GM19328 (cell line): ENCODE measurements around the gene SALL1.

Source experiments
- ATAC-seq: cut with Tn5 transposase; IDR thresholded peaks from one replicate; pipeline ENCODE4 v1.9.1; 2021; ENCODE audit warnings: mild to moderate bottlenecking, moderate library complexity; ENCODE audit not compliant: unreplicated experiment

The SALL1 gene

GRCh38 chr16:51150888-51151320 lies at the start of gene SALL1:
Gene SALL1 (minus strand): TSS chr16:51151270. CDS start chr16:51151241, 29 bp downstream.
- ATAC-seq = no peak

GRCh38 chr16:51200793-51201192 lies 49.7 kb upstream of the SALL1 start:
- no peak for ATAC-seq

GRCh38 chr16:51197953-51198748 lies 47.1 kb upstream of the SALL1 start:
- no peak for ATAC-seq

- ATAC-seq = no peak
Measured at GRCh38 chr16:51193879-51194278, 42.8 kb upstream of the SALL1 start.

- ATAC-seq = no peak
Measured at GRCh38 chr16:51184702-51185433, 33.8 kb upstream of the SALL1 start.

GRCh38 chr16:51181503-51181811 lies 30.4 kb upstream of the SALL1 start:
- no peak for ATAC-seq

- ATAC-seq = no peak
Measured at GRCh38 chr16:51180719-51181502, 29.8 kb upstream of the SALL1 start.

GRCh38 chr16:51175081-51175480 lies 24.0 kb upstream of the SALL1 start:
- no peak for ATAC-seq

GRCh38 chr16:51172368-51172767 lies 21.3 kb upstream of the SALL1 start:
- no peak for ATAC-seq

- ATAC-seq = no peak
Measured at GRCh38 chr16:51168755-51169154, 17.7 kb upstream of the SALL1 start.

GRCh38 chr16:51167170-51167895 lies 16.3 kb upstream of the SALL1 start:
- ATAC-seq = no peak

GRCh38 chr16:51166541-51166940 lies 15.5 kb upstream of the SALL1 start:
- no peak for ATAC-seq

GRCh38 chr16:51166091-51166490 lies 15.0 kb upstream of the SALL1 start:
- no peak for ATAC-seq

- ATAC-seq = no peak
Measured at GRCh38 chr16:51165043-51165442, 14.0 kb upstream of the SALL1 start.

- ATAC-seq = no peak
Measured at GRCh38 chr16:51164574-51164973, 13.5 kb upstream of the SALL1 start.

GRCh38 chr16:51163894-51164566 lies 13.0 kb upstream of the SALL1 start:
- ATAC-seq = no peak

- no peak for ATAC-seq
Measured at GRCh38 chr16:51163366-51163765, 12.3 kb upstream of the SALL1 start.

- ATAC-seq = no peak
Measured at GRCh38 chr16:51161440-51162195, 10.5 kb upstream of the SALL1 start.

GRCh38 chr16:51159865-51160264 lies 8.8 kb upstream of the SALL1 start:
- no peak for ATAC-seq

- no peak for ATAC-seq
Measured at GRCh38 chr16:51159296-51159695, 8.2 kb upstream of the SALL1 start.
